GM19324 (cell line): ENCODE data around the gene LYST.
"Not testable (repeated sequence)": the region's sequence is repeated elsewhere in the genome, so short reads cannot be mapped to it uniquely, and the experiment has no call there.

Experiments
- ATAC-seq: cut with Tn5 transposase; IDR thresholded peaks from one replicate; pipeline ENCODE4 v1.9.1; 2021; ENCODE audit warnings: mild to moderate bottlenecking, moderate library complexity; ENCODE audit not compliant: unreplicated experiment, low FRiP score

LYST gene

DNA sequence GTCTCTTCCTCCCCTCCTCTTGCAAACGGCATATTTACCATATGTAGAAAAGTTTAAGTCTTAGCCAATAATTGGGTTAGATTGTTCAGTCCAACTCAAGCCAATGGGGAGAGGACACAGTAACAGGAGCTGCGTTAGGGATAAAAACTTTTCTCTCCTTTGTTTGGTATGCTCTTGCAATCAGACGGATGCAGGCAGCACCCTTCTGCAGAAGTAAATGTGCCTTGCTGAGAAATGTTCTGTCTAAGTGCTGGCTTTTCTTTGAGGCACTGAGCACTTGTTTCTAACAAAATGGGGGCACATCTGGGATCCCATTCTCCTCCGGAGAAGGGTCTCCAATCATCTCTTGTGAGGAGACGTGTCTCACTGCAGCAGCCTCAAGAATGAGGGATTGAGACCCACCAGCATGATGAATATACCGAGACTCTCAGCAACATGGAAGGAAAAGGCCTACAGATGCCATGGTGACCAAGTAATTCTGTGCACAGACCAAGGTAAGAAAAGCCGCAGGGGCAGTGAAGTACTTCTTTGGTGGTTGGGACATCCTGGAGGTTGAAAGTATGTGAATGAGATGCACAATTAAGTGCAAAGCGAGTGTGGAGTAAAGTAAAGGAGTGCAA lies 196.4 kb downstream of the LYST start:
- ATAC-seq, result no peak

DNA sequence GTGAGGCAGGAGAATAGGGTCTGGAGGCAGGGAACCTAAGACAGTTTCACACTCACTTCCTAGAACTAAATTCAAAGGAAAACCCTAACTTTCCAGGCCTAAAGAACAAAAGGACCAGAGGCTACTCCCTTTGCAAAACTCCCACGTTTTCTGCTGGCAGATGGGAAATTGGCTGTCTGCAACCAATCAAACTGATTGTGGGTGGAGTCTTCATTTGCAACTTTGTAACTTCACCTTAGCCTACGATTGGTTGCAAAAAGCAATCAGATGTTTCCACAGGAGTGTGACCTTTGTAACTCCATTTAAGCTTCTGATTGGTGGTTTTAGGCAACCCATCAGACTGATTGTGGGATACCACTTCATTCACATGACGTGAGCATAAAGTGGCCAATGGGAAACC lies 197.4 kb downstream of the LYST start:
- ATAC-seq, result no peak

DNA sequence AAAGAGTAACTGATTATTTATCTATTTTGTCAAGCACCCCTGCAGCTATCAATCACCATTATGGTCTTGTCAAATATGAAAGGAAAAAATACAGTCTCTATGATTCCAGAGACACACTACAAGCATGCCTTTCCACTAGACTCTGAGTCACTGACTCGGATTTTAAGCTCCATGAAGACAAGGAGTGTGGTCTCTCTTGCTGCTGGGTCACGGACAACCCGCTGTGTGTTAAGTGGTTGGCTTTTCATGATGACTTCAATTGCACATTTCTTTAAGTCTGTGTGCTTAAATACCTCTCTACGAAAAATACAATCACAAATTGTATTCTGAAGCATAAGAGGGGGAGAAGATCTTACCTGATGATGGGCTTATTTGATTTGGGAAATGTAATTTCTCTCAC lies 203.1 kb downstream of the LYST start:
- ATAC-seq, result no peak

DNA sequence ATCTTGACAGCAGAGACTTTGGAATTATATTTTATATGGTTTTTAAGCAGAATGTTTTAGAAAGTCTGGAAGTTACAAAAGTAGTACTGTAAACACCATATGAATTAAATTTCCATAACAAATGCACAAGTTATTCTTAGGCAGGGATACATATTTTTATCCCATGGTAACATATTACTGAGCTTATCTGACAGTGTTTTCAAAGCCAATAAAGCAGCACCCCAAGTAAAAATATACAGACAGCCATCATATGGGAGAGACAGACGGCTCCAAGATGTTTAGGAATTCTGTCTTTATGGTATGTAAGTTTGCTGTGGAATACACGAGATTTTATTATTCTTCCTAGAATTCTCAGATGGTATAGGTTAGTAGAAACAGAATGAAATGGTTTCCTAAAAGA lies 205.1 kb downstream of the LYST start:
- ATAC-seq, result no peak

DNA sequence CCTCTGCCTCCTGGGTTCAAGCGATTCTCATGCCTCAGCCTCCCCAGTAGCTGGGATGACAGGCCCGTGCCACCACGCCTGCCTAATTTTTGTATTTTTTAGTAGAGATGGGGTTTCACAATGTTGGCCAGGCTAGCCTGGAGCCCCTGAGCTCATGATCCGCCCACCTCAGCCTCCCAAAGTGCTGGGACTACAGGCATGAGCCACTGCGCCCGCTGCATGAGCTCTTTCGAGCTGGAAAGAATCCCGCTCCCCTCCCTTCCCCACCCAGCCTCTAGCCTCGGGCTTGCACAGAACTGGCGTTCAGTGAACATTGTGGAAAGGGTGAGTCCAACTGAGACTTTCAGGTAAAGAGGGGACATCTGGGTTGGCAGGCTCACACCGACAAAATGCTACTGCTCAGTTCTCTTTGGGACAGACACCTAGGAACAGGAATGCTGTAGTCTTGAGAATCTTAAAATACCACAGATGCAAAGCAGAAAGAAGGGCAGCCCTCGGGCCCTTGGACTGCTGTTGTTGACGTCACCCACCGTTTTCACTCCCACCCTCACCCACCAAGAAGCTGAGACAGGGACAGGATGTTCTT lies 207.4 kb downstream of the LYST start:
- ATAC-seq, result no peak

DNA sequence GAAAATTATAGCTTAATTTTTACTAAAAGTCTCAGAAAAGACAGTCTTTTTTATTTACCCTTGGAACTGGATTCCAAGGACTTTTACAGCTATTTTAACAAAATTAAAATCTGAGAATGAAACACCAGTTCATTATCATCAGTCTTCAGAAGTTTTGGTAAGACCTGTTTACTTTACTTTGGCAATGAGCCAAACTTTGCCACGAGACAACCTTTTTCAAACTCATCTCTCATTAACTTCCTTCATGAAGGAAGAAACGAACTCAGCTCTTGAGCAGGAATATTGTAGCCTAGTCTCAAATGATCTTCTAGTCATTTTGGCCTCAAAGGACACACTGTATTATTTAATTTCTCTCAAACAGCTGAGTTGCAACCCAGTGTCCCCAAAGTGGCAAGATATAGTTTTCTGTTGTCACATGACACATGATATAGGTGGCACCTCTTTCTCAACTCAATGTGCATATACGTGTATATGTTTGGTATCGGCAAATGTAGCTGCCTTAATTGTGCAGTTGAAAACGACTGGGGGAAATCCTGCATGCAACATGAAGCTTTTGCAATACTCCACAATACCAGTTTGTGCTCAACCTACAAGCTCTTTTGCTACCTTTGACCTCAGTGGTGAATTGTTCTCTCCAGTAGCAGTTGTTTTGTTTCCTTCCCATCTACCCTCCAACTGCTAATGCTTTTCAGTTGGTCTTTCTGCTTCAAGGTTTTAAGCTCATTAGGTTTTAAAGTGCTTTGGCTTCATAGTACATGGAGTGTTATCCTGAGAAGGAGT lies 208.8 kb downstream of the LYST start:
- ATAC-seq, result no peak

DNA sequence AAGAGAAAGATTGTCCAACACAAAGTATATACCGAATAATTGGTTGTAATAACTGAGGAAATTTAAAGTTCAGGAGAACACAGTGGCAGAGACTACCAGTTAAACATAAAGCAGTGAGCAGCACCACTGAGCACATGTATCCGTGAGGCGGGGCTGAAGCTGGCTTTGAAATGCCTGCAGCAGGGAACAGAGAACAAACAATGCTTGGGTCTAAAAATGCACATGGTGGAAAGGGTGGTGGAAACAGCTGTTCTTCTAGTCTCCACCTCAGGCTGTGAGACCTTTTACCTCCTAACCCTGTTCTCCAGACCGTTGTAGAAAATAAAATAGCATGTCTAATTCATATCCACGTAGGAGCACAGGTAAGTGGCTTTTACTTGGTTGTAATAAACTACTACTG lies 209.4 kb downstream of the LYST start:
- ATAC-seq, result no peak

DNA sequence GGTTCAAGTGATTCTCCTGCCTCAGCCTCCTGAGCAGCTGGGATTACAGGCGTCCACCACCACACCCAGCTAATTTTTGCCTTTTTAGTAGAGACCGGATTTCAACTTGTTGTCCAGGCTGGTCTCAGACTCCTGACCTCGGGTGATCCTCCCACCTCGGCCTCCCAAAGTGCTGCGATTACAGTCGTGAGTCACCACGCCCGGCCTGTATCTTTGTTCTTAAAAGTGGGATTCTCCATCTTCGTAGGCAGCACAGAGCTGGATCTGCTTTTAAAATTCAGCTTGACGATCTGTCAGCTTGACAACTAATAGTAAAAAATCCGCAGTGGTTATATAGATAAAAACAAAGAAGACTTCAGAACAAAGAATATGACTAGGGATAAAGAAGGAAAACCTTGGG lies 214.3 kb downstream of the LYST start:
- ATAC-seq, result no peak

DNA sequence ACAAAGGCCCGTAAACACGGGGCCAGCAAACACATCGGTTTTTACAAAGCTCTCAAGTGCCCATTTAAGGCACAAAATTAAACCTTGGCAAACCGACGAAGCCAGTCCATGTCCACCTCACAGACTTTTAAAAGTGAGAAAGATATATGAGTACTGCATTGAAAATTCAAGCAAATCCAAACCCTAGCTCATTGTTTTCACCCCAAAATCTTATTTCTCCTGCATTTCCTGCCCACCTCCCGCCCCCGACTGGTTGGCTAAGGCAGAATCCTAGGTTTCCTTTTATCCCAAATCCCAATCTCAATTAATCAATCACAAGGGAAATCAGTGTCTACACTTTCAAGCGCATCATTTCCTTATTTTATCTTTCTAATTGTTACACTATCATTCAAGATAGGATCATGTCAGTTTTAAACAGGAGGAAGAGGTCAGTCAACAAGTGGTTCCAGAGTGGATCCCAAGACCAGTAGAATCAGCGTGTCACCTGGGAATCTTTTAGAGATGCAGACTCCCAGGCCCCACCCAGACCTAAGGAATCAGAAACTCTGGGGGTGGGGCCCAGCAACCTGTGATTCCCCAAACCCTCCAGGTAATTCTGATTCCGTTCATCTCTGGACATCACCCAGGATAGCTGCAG lies 215.4 kb downstream of the LYST start:
- ATAC-seq, result no peak

DNA sequence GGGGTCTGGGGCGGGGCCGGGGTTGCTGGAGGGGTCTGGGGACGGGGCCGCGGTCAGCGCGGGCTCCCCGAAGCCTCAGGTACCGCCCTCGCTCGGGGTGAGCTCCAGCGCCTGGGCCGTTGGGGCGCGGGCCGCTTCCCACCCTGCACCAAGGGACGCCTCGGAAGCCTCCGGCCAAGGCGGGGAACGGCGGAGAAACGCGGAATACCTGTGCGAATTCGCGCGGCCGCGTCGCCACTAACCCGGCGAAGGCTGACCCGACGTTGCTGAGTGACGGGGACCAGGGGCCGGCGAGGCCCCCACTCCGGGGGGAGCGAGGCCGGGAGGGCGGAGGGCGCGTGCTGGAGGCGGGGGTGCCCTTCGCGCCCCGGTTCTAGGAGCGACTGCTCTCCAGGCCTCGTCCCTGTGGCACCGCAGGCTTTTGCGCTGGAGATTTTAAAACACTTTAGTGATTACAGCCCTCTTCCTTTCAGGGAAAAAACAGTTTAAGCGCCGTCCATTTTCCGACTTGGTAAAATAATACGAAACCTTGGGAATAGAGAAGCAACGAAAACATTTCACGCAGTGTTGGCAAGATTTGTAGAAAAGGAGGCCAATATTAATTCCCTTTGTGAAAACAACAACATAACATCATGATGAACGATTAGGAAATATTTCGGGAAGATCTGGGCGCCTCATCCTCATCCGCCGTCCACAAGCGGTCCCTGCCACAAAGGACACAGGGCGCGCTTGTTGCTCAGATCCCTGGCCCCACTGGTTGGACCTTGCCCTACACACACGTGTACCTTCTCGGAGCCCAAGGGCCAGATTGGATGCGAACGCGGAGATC lies 216.2 kb downstream of the LYST start:
- ATAC-seq, result no peak

DNA sequence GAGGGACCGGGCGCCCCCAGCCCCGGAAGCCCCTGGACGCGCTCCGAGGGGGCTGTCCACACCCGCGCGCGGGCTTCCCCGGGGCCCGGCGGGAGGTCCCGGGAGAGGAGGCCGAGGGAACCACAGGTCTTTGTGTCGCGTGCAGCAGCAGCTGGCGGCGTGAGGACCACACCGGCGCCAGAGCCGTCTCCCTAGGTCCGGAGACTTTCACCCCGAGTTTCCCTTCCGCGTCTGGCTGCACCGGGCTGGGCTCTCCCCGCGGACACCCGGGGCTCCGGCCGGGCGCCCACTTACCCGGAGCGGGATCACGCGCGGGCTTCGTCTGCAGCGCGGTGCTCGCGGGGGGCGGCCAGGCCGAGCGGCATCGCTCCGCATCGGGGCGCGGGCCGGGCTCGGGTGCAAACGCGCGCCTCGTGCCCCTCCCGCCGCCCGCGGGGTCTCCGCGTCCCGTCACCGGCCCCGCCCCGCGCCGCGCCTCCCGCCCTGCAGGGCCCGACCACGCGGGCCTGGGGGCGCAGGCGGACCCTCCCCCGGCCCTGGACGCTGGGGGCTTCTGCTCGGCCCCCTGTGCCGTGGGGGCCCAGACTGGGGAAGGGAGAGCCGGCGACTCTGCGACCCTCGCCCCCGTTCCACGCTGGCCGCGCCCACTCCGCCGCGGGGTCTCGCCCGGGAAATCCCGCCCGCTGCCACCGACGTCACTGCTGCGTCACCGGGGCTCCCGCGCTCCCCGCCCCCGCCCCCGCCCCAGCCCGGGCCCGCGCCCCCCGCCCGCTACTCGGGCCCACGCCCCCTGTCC lies 217.1 kb downstream of the LYST start, which contains the start of gene GNG4:
Gene GNG4 (minus strand): TSS at position 417 of the 796 bp plus-strand sequence. CDS start 65,946 bp downstream, outside the sequence.
- ATAC-seq, result no peak

DNA sequence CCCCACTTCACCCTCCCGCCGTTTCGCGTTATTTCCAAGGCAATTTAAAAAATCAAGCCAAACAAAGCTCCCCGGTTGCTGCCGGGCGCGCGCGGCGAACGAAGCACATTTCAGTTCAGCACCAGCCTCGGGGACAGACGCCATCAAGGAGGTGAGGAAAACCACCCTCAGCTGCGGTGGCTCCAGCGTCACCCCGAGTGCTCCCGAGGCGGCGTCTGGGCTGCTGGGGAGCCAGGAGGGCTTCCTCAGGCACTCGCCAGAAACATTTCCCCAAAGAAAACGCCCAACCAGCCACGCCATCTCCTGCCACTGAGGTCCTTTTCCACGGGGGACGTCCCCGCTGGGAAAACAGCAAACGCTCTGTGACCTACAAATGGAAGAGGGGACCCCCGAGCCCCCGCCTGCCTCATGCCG lies 217.7 kb downstream of the LYST start:
- ATAC-seq, result no peak

DNA sequence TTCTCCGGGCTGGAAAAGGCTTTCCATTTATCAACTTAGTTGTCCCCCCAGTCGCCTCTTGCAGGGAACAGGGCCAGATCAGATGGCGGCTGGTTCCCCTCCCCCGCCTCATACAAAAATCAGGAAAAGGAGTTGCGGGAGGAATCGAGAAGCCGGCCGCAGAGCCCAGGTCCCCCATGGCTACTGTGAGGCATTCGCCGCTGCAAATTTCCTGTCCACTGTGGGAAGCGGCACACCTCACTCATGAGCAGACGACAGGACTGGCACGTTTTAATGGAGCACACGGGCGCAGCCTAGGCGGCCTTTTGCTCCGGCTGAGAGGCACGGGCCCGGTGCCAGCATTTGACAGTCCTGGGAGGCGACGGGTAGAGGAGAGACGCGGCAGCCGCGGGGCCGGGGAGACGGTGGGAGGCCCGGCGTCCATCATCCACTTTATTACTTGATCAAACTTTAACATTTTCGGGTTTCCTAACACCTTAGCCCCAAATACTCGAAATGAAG lies 218.2 kb downstream of the LYST start:
- no peak for ATAC-seq

DNA sequence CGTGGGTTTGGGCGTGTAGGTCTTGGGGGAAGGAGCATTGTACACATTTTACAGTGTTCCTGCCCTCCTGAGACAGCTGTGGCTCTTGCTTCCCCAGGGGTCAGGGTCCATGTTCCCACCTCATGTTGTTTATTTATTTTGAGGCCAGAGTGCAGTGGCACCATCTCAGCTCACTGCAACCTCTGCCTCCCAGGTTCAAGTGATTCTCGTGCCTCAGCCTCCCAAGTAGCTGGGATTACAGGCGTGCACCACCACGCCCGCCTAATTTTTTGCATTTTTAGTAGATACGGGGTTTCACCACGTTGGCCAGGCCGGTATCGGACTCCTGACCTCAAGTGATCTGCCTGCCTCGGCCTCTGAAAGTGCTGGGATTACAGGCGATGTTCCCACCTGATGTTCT lies 219.2 kb downstream of the LYST start:
- not testable (repeated sequence) for ATAC-seq

DNA sequence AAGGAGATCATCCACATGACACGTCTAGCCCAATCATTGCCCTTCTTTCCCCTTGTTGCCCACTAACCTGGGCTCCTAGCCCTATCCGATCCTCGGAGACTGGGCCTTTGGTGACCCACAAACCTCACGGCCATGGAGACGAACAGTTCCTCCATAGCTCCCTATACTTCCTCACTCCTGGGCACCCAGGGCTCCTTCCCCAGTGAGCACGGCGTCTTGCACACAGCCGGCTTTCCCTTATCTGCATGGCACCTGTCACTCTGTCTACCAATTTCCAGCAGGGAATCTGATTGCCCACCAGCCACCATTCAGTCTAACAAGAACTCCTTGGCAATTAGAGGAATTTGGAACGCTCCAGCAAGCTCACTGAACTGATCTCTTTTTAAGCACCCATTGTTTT lies 220.2 kb downstream of the LYST start:
- ATAC-seq, result no peak

DNA sequence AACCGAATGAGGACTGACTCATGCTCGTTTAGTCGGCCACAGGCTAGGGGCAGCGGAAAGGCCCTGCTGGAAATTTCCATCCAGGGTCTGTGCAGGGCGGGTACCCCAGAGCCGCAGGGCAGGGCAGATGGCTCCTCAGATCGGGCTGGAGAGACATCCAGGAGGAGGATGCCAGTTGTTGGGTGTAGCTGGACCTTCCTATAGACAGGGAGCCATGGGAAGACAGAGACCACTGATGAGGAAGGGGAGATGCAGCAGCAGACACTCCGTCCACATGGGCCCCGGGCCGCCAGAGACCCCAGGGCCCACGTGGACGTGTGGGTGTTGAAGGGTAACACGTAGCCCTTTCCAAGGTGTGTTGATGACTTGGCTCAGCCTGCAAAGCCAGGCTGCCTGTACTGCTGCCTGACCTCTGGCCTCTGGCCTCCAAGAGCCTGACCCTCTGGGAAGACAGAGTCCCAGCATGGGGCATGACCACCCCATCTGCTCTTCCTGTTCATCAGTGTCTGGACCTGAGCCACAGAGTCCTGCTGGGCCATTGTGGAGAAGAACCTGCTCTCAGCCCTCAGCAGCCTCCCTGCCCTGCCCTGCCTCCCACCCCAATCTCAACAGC lies 221.9 kb downstream of the LYST start:
- no peak for ATAC-seq

DNA sequence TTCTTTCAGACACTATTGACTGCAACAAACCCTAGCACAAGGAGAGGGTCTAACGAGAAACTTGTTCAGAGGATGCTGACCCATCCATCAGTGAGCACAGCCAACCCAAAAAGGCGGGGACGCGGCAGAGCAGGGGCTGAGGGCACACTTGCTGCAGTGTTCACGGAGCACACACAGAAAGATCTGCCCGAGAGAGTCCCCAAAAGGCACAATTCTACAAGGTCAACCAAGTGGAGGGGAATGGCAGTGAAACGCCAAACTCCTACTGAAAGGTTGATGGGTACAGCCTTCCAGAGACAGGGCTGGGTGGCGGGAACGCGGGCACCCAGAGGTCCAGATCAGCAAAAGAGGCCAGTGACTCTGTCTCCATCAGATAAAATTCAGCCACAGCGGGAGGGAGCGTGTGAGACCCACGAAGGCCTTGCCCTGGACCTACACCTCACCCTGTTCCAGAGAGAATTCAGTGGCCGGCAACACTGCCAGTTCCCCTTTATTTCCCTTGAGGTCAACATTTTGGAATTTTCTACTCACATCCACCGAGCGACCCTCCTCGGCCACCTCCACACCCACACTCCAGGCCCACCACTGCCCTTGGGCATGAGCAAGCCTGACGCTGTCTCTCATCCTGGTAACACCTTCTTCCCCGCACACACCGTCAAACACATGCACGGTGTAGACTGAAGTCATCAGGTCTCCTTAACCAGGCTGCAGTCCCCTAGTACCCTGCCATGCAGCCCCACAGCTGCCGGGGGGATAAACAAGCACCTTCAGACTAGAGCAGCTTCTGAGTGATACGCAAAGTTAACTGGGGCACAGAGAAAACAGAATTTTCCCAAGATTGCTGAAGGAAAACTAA lies 222.6 kb downstream of the LYST start:
- ATAC-seq, result no peak

DNA sequence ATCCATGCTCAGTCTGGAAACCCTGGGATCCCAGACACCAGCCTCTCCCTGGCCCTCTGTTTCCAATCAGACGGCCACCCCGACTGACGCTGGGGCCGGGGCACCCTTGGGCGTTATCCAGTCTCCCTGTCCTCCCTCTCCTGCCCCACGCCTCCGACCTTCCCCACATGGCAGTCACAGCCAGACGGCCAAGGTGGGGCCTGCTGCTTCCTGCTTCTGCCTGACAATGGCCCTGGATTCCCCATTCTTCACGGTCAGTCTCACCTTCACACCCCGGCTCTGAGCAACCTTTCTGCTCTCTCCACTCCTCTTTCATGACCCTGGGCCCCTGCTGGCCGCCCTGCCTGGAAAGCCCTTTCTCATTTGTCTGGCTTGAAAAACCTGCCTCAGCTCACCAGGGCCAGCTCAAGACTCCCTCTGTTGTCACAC lies 223.7 kb downstream of the LYST start:
- no peak for ATAC-seq
